ENCODE measurements around the gene USP37.

DNA sequence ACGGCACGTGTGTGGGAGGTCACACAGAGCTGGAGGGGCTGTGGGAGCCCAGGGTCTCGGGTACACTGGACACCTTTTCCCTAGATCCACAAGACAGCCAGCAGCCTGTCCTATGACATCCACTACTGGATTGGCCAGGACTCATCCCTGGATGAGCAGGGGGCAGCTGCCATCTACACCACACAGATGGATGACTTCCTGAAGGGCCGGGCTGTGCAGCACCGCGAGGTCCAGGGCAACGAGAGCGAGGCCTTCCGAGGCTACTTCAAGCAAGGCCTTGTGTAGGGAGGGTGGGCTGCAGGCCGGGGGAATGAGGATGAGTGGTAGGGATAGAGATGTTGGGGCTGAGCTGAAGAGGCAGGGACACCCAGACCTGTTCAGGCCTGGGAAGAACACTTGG is 142.6 kb downstream of the USP37 start:
- TF ChIP-seq, protein P1, sequence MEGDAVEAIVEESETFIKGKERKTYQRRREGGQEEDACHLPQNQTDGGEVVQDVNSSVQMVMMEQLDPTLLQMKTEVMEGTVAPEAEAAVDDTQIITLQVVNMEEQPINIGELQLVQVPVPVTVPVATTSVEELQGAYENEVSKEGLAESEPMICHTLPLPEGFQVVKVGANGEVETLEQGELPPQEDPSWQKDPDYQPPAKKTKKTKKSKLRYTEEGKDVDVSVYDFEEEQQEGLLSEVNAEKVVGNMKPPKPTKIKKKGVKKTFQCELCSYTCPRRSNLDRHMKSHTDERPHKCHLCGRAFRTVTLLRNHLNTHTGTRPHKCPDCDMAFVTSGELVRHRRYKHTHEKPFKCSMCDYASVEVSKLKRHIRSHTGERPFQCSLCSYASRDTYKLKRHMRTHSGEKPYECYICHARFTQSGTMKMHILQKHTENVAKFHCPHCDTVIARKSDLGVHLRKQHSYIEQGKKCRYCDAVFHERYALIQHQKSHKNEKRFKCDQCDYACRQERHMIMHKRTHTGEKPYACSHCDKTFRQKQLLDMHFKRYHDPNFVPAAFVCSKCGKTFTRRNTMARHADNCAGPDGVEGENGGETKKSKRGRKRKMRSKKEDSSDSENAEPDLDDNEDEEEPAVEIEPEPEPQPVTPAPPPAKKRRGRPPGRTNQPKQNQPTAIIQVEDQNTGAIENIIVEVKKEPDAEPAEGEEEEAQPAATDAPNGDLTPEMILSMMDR (IDR thresholded peaks at IDR 0.05) = no peak
- TF ChIP-seq ZFX (IDR thresholded peaks at IDR 0.05; ENCODE audit: borderline replicate concordance) = no peak
